Mammary epithelial cell (primary cell): ENCODE measurements around the gene LRRC74A.

Experiments used
- CTCF ChIP-seq, 2 donors: IDR thresholded peaks in 1 of 2; conservative IDR thresholded peaks in 1 of 2; 2 replicates each; pipeline ENCODE4 v1.5.1; 2011 to 2012; ENCODE audit warnings: inconsistent platforms in 2 of 2, low read length in 2 of 2, mild to moderate bottlenecking in 2 of 2, control low read depth in 1 of 2, low read depth in 1 of 2; ENCODE audit not compliant: insufficient read depth in 1 of 2; ENCODE audit errors: extremely low read depth in 1 of 2
- EZH2 ChIP-seq: IDR thresholded peaks from 2 replicates; pipeline ENCODE4 v1.6.1; 2012; ENCODE audit warnings: low read length, inconsistent platforms, borderline replicate concordance

- TF ChIP-seq CTCF (conservative IDR thresholded peaks at IDR 0.05 in 1 of 2, IDR thresholded peaks at IDR 0.05 in 1 of 2; ENCODE audit: extremely low read depth in 1 of 2, insufficient read depth in 1 of 2, low read depth in 1 of 2, low read length in 2 of 2) (no peak), EZH2 (no peak)
These were observed 68.1 kb downstream of the LRRC74A start for GRCh38 chr14:76894308-76894707.
